Adrenal gland (tissue), 12 donors: ENCODE results near the gene PCSK4. TPM values are rescaled to one million over a fixed set of nuclear protein-coding genes. Genes with fewer than 3 reads are reported as not detected.
"Not testable (repeated sequence)": the region's sequence is repeated elsewhere in the genome, so short reads cannot be mapped to it uniquely, and the experiment has no call there.

Experiments
- DNase-seq, 7 donors: peaks; one replicate each; pipeline ENCODE4 v3.0.0-alpha.2; 2019 to 2020
- H3K27ac ChIP-seq, 5 donors: fragments of 200-600 bp; sonication (generic) in 4 of 5; 1 replicate in 3 of 5; 2 replicates in 2 of 5; pipeline versions ENCODE4 v1.5.1 to v1.8.0; 2016 to 2020; ENCODE audit warnings: mild to moderate bottlenecking in 1 of 5
- H3K27me3 ChIP-seq: fragments of 200-600 bp; 2 replicates; pipeline ENCODE4 v1.8.0; 2021
- H3K36me3 ChIP-seq, 2 donors: fragments of 200-600 bp; replicated peaks in 1 of 2; 1 replicate in 1 of 2; 2 replicates in 1 of 2; pipeline versions ENCODE4 v1.5.1 to v1.8.0; 2018 to 2022
- H3K4me1 ChIP-seq, 2 donors: fragments of 200-600 bp; replicated peaks in 1 of 2; 1 replicate in 1 of 2; 2 replicates in 1 of 2; pipeline versions ENCODE4 v1.5.1 to v1.8.0; 2018 to 2021
- H3K4me3 ChIP-seq, 4 donors: fragments of 200-600 bp; sonication (generic) in 3 of 4; one replicate each; pipeline ENCODE4 v1.5.1; 2016 to 2018
- H3K9me3 ChIP-seq, 3 donors: fragments of 200-600 bp; sonication (generic) in 1 of 3; replicated peaks in 1 of 3; 1 replicate in 2 of 3; 2 replicates in 1 of 3; pipeline versions ENCODE4 v1.5.1 to v1.8.0; 2016 to 2021
- POLR2A ChIP-seq, 2 donors: fragments of 450-650 bp; IDR thresholded peaks; one replicate each; pipeline ENCODE4 v1.6.1; 2017; ENCODE audit warnings: antibody characterized with exemption in 2 of 2, mild to moderate bottlenecking in 2 of 2, moderate library complexity in 1 of 2
- whole genome bisulfite sequencing, 4 donors: extraction: QIAGEN DNeasy Blood & Tissue Kit in 2 of 4; methylation state at CpG; one replicate each; pipeline versions ENCODE4 v1.1.5 to v1.1.7; 2013 to 2017; 5-methylcytosine and 5-hydroxymethylcytosine counted together
- intact Hi-C, 2 donors: fragments of 100-400 bp; cut with DNase I; formaldehyde crosslinking; loops; one replicate each; pipeline versions ENCODE4 v1.14.1 to v1.15.0; 2022 to 2023
- polyA plus RNA-seq, 3 donors: library from polyadenylated mRNA; stranded (reverse); fragments of 200-250 nt in 2 of 3; fragments of 350-450 nt in 1 of 3; fragmentation: Illumina TruSeq in 1 of 3; extraction: RNeasy Lipid Tissue Mini Kit (QIAGEN cat#74804) in 1 of 3; gene quantifications; one replicate each; pipeline ENCODE4 v1.2.3, GENCODE V29; 2013 to 2014
- total RNA-seq, 9 donors: library from RNA; depleted of rRNA in 4 of 9; stranded (reverse); fragments of >200 nt in 4 of 9; fragments of 120-200 nt in 1 of 9; fragmentation: NEBNext Ultra II Directional in 1 of 9; extraction: Animal tissue kit (Norgen Biotek cat#: 25700) in 1 of 9; gene quantifications; one replicate each; pipeline versions ENCODE4 v1.1.0 to v1.2.4, GENCODE V29; 2013 to 2023
- TF ChIP-seq, protein P1 (sequence below), 6 experiments: fragments of 450-650 bp in 4 of 6; fragments of 200-600 bp in 2 of 6; sonication (generic) in 1 of 6; IDR thresholded peaks; 1 replicate in 5 of 6; 2 replicates in 1 of 6; pipeline versions ENCODE4 v1.5.1 to v1.8.0; 2016 to 2021; ENCODE audit warnings: antibody characterized with exemption in 6 of 6, mild to moderate bottlenecking in 2 of 6, moderate library complexity in 1 of 6
- donor health status: healthy with polysubstance abuse.
- donor health status: Bipolar disorder and iron deficiency.
- donor health status: DM: yes; HTN: yes; CAD: no.
- donor health status: DM: no; HTN: no; CAD: no.
- donor health status: DM: no; HTN: no; CAD: no.
- donor health status: DM: yes; HTN: yes; CAD: no.

Gene PCSK4
- total and polyA plus RNA-seq, 12 donors = 1.2 to 29.7 (median 4.8) TPM

DNA sequence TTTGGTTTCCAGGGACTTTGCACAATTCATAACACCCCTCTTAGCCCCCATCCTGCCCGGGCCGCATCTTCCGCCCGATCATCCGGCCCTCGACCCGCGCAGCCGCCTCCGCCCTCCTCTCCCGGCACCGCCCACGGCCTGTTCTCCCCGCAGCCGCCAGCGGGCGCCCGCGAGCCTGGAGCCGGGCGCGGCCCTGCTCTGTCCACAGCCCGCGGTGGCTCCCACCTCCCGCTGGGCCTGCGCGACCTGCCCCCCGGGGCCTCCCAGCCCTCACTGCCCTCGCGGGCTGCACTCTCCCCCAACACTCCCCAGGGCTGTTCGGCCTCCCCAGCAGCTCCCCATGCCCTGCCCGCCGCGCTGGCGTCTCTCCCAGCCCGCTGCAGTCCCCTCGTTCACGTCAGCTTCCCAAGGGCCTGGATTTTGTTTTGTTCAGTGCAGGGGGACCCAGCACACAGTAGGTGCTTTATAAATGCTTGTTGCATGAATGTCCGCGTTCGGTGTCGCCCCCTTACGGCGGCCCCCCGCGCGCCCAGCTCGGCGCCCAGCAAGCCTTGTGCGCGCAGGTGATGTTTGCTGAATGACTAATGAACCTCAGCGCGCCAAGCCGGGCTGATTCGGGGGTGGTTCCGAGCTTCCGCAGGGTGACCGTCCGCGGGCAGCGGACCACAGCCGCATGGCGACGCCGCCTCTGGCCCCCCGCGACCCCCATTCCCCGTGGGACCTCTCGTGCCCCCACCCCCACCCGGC, 44.8 kb downstream of the PCSK4 start:
- 0 to 2% (median 2%) methylated on average over 1 to 70 of the region's 70 CpGs for WGBS, 4 donors
- peak overlapping the region in 1 of 5 donors; percentile 38 for H3K27ac ChIP-seq
- peak overlapping the region in 1 of 4 donors; percentile 43 for H3K4me3 ChIP-seq
- no peaks in the 10 kb centered on the region for H3K9me3 ChIP-seq
- no peak for TF ChIP-seq POLR2A (IDR thresholded peaks at IDR 0.05)
- TF ChIP-seq, protein P1, sequence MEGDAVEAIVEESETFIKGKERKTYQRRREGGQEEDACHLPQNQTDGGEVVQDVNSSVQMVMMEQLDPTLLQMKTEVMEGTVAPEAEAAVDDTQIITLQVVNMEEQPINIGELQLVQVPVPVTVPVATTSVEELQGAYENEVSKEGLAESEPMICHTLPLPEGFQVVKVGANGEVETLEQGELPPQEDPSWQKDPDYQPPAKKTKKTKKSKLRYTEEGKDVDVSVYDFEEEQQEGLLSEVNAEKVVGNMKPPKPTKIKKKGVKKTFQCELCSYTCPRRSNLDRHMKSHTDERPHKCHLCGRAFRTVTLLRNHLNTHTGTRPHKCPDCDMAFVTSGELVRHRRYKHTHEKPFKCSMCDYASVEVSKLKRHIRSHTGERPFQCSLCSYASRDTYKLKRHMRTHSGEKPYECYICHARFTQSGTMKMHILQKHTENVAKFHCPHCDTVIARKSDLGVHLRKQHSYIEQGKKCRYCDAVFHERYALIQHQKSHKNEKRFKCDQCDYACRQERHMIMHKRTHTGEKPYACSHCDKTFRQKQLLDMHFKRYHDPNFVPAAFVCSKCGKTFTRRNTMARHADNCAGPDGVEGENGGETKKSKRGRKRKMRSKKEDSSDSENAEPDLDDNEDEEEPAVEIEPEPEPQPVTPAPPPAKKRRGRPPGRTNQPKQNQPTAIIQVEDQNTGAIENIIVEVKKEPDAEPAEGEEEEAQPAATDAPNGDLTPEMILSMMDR (IDR thresholded peaks at IDR 0.05) = peak; percentile 25 to 94 (median 72)
- H3K27me3 ChIP-seq = peaks cover 42% of the 10 kb centered on the region
- peaks cover 5 to 32% of the 10 kb centered on the region in 2 donors for H3K4me1 ChIP-seq
- H3K36me3 ChIP-seq = peaks cover 0 to 24% of the 10 kb centered on the region in 2 donors
- peak in 5 of 7 donors; percentile 59 to 75 (median 64) for DNase-seq
- intact Hi-C loops = loop anchor here in 1 of 2 donors (10.0 kb wide), 1 partner anchor 131 kb away; no protein-coding TSS in a partner anchor

DNA sequence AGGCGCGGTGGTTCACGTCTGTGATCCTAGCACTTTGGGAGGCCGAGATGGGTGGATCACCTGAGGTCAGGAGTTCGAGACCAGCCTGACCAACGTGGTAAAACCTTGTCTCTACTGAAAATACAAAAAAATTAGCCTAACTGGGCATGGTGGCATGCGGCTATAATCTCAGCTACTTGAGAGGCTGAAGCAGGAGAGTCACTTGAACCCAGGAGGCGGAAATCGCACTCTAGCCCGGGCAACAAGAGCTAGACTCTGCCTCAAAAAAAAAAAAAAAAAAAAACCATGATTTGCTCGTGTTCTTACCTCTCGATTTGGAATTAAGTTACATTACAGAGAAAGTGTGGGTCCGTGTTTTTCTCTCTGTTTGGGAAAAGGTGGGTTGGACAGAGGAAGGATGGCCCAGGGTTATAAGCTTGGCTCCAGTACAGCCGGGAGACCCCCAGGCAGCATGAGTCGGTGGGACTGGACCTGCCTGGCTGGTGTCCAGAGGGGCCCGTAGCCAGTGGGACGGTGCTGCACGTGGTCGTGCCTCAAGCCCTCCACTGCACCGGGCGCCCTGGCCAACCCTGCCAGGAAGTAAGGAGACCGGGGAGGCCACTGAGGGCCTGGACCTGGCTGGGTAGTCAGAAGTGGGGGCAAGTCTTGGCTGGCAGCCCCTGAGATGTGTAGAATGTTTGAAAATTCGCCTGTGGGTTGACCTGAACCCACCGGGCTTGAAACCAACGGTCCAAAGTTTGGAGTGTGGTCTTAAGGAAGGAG, 48.3 kb downstream of the PCSK4 start:
- H3K36me3 ChIP-seq = peaks cover 0 to 34% of the 10 kb centered on the region in 2 donors
- no peak overlapping the region for H3K27ac ChIP-seq
- peaks cover 16% of the 10 kb centered on the region for H3K27me3 ChIP-seq
- DNase-seq = no peak
- 81 to 87% (median 86%) methylated on average over 21 to 25 of the region's 25 CpGs for WGBS, 4 donors
- H3K4me1 ChIP-seq = peaks cover 14 to 42% of the 10 kb centered on the region in 2 donors
- no peak overlapping the region for H3K4me3 ChIP-seq
- H3K9me3 ChIP-seq = no peaks in the 10 kb centered on the region
- intact Hi-C loops = loop anchor here in 1 of 2 donors (10.0 kb wide), 1 partner anchor 127 kb away; no protein-coding TSS in a partner anchor
- TF ChIP-seq, protein P1 (IDR thresholded peaks at IDR 0.05) = no peak
- no peak for TF ChIP-seq POLR2A (IDR thresholded peaks at IDR 0.05)

DNA sequence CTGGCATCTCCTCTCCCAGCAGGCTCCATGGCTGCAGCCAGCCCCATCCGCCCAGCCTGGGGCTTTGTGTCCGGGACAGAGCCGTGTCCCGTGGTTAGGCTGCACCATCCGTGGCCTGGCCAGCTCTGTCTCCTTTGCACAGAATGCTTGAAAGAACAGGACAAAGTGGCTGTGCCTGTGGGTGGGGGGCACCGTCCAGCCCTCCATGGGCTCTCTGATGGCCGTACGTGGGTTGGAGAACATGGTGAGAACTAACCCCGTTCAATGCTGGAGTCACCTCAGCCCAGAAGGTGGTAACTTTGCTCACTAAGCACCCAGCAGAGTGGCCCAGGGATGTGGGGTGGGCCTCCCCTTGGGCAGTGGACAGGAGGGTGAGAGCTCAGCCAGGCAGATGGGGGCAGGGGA, 49.1 kb downstream of the PCSK4 start:
- H3K9me3 ChIP-seq = no peaks in the 10 kb centered on the region
- no peak overlapping the region for H3K27ac ChIP-seq
- peaks cover 8% of the 10 kb centered on the region for H3K27me3 ChIP-seq
- peaks cover 0 to 34% of the 10 kb centered on the region in 2 donors for H3K36me3 ChIP-seq
- no peak overlapping the region for H3K4me3 ChIP-seq
- peaks cover 10 to 34% of the 10 kb centered on the region in 2 donors for H3K4me1 ChIP-seq
- 82 to 96% (median 91%) methylated on average over 4 to 9 of the region's 9 CpGs for WGBS, 4 donors
- DNase-seq = no peak
- intact Hi-C loops = loop anchor here in 1 of 2 donors (10.0 kb wide), 1 partner anchor 126 kb away; no protein-coding TSS in a partner anchor
- TF ChIP-seq POLR2A (IDR thresholded peaks at IDR 0.05) = no peak
- TF ChIP-seq, protein P1 (IDR thresholded peaks at IDR 0.05) = no peak

DNA sequence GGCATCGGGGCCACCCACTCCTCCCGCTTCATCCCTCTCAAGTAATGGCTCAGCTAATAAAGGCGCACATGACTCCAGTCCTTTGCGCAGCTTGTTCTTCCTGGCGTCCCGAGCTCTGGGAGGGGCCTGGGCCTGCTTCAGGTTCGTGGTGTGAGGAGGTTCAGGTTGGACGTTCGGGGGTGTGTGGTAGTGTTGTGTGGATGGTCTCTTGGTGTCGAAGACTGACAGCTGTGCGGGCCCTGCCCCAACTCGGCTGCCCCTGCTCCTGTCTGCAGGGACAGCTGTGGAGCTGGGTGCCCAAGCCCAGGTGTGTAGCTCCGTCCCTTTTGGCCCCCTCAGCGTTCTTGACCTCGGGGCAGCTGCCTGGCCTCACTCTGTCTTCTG, 49.7 kb downstream of the PCSK4 start:
- TF ChIP-seq, protein P1 (IDR thresholded peaks at IDR 0.05) = no peak
- TF ChIP-seq POLR2A (IDR thresholded peaks at IDR 0.05) = no peak
- WGBS, 4 donors = 83 to 89% (median 87%) methylated on average over 4 to 15 of the region's 15 CpGs
- peaks cover 2% of the 10 kb centered on the region for H3K27me3 ChIP-seq
- no peak overlapping the region for H3K4me3 ChIP-seq
- no peak overlapping the region for H3K27ac ChIP-seq
- peaks cover 9 to 28% of the 10 kb centered on the region in 2 donors for H3K4me1 ChIP-seq
- intact Hi-C loops = loop anchor here in 1 of 2 donors (10.0 kb wide), 1 partner anchor 126 kb away; no protein-coding TSS in a partner anchor
- DNase-seq = no peak
- H3K9me3 ChIP-seq = no peaks in the 10 kb centered on the region
- peaks cover 0 to 38% of the 10 kb centered on the region in 2 donors for H3K36me3 ChIP-seq

DNA sequence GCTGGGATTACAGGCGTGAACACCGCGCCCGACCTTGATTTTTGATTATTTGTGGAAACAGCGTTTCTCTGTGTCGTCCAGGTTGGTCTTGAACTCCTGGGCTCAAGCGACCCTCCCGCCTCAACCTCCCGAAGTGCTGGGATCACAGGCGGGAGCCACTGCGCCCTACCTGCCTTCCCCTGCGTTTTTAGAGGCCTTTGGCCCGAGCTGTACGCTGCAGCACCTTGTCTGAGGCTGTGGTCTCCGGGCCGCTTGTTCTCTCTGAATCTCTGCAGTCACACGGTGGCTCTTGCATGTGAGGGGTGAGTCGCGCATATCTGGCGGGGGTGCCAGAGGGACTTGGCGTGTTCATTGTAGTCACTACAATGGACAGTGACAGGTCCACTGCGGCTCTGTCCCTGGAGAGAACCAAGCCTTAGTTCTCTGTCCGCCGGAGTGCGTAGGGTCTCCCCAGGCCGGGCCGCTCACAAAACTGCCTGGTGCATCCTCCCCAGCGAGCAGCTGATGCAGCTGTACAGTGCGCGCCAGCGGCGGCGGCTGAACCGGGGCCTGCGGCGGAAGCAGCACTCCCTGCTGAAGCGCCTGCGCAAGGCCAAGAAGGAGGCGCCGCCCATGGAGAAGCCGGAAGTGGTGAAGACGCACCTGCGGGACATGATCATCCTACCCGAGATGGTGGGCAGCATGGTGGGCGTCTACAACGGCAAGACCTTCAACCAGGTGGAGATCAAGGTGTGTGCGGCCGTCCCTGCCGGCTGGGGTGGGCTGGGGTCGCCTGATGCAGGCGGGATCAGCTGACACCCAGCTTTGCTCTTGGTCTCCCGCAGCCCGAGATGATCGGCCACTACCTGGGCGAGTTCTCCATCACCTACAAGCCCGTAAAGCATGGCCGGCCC, 50.4 kb downstream of the PCSK4 start:
- peak overlapping the region in 2 of 4 donors; percentile 81 to 86 for H3K4me3 ChIP-seq
- H3K9me3 ChIP-seq, DNase-seq, H3K27ac ChIP-seq, H3K27me3 ChIP-seq: not testable (repeated sequence)
- 69 to 76% (median 75%) methylated on average over 21 to 57 of the region's 57 CpGs for WGBS, 4 donors
- intact Hi-C loops = loop anchor here (10.0 kb wide), 2 partner anchors 125 to 165 kb away; partner anchors contain the start of gene FAM174C (in 1 of the 2)
- peaks cover 0 to 43% of the 10 kb centered on the region in 2 donors for H3K36me3 ChIP-seq
- H3K4me1 ChIP-seq = peaks cover 9 to 22% of the 10 kb centered on the region in 2 donors
